ENCODE measurements around the gene ITGB3BP.

The ITGB3BP gene

DNA sequence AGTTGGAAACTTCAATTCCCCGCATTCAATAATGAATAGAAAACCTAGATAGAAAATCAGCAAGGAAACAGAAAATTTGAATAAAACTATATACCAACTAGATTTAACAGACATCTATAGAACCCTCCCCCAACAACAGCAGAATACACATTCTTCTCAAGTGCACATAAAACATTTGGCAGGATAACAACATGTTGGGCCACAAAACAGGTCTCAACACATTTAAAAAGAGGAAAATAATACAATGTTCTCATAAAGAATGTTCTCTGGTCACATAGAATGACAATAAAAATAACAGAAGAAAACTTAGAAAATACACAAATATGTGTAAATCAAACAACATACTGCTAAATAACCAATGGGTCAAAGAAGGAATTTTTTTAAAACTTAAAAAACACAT, 24.9 kb downstream of the ITGB3BP start:
- Histone ChIP-seq H4K8ac (ENCODE audit: low read length) (no peak overlapping the region), H2BK120ac (ENCODE audit: low read depth, low read length) (no peak overlapping the region), H2BK5ac (ENCODE audit: low read depth, low read length, poor library complexity, severe bottlenecking) (no peak overlapping the region), H2AFZ (ENCODE audit: low read depth, low read length) (no peak overlapping the region), H3K27me3 (ENCODE audit: control insufficient read depth in 1 of 2, insufficient read depth in 1 of 2, low read length in 2 of 2) (no peaks in the 10 kb centered on the region), H3K14ac (ENCODE audit: low read length in 2 of 2) (no peak overlapping the region), H4K91ac (ENCODE audit: low read length) (no peak overlapping the region), H3K23ac (ENCODE audit: low read length in 2 of 2) (no peak overlapping the region), H2BK12ac (ENCODE audit: low read length in 2 of 2) (no peak overlapping the region), H3K9ac (ENCODE audit: low read length) (no peak overlapping the region), H3K4me3 (ENCODE audit: insufficient read depth in 1 of 2, low read depth in 1 of 2, low read length in 2 of 2) (no peak overlapping the region), H3K9me3 (ENCODE audit: control insufficient read depth, low read length) (peaks cover 6% of the 10 kb centered on the region), H3K18ac (ENCODE audit: low read depth in 1 of 2, low read length in 2 of 2) (no peak overlapping the region), H3K79me1 (replicated peaks; ENCODE audit: low read length, poor library complexity, severe bottlenecking) (peaks cover 5% of the 10 kb centered on the region), H3K4me2 (ENCODE audit: low read length, poor library complexity, severe bottlenecking) (no peak overlapping the region), H3K4me1 (ENCODE audit: control insufficient read depth, insufficient read depth, low read depth, low read length) (no peaks in the 10 kb centered on the region), H3K36me3 (ENCODE audit: control insufficient read depth in 1 of 2, insufficient read depth in 2 of 2, low read depth in 1 of 2, low read length in 2 of 2) (no peaks in the 10 kb centered on the region), H3K4ac (ENCODE audit: low read depth in 1 of 2, low read length in 2 of 2) (no peak overlapping the region), H3K27ac (ENCODE audit: low read length, poor library complexity, severe bottlenecking) (no peak overlapping the region), H2AK5ac (ENCODE audit: low read length, severe bottlenecking) (no peak overlapping the region), H2BK15ac (ENCODE audit: low read depth, poor library complexity, severe bottlenecking) (no peak overlapping the region)
- DNase-seq: no peak
- WGBS: 100% methylated on average over 1 of the region's 1 CpG

DNA sequence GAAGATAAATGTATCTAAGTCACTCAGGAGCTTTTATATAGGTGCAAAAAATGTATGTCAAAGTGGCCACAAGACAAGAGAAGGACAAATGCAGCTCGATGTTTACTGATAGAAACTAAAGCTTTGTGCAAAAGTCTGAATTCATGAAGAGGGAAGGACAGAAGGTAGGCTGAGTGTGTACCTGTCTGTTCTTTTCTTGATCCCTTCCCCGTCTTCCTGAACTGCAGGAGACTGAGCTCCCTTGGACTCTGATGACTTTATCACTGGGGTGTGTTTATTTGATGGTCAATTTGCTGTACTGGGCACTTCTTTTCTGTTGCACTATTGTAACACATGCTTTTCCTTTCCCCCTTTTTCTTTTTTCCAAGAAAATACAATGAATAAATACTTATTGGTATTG, 25.4 kb downstream of the ITGB3BP start:
- Histone ChIP-seq H3K18ac (ENCODE audit: low read depth in 1 of 2, low read length in 2 of 2) (no peak overlapping the region), H3K9me3 (ENCODE audit: control insufficient read depth, low read length) (peaks cover 6% of the 10 kb centered on the region), H2BK120ac (ENCODE audit: low read depth, low read length) (no peak overlapping the region), H2BK5ac (ENCODE audit: low read depth, low read length, poor library complexity, severe bottlenecking) (no peak overlapping the region), H3K14ac (ENCODE audit: low read length in 2 of 2) (no peak overlapping the region), H4K8ac (ENCODE audit: low read length) (no peak overlapping the region), H3K23ac (ENCODE audit: low read length in 2 of 2) (no peak overlapping the region), H3K4ac (ENCODE audit: low read depth in 1 of 2, low read length in 2 of 2) (no peak overlapping the region), H2BK12ac (ENCODE audit: low read length in 2 of 2) (no peak overlapping the region), H3K27me3 (ENCODE audit: control insufficient read depth in 1 of 2, insufficient read depth in 1 of 2, low read length in 2 of 2) (no peaks in the 10 kb centered on the region), H2AK5ac (ENCODE audit: low read length, severe bottlenecking) (no peak overlapping the region), H2AFZ (ENCODE audit: low read depth, low read length) (no peak overlapping the region), H4K91ac (ENCODE audit: low read length) (no peak overlapping the region), H3K79me1 (replicated peaks; ENCODE audit: low read length, poor library complexity, severe bottlenecking) (peaks cover 5% of the 10 kb centered on the region), H3K4me2 (ENCODE audit: low read length, poor library complexity, severe bottlenecking) (no peak overlapping the region), H3K9ac (ENCODE audit: low read length) (no peak overlapping the region), H2BK15ac (ENCODE audit: low read depth, poor library complexity, severe bottlenecking) (no peak overlapping the region), H3K27ac (ENCODE audit: low read length, poor library complexity, severe bottlenecking) (no peak overlapping the region), H3K4me1 (ENCODE audit: control insufficient read depth, insufficient read depth, low read depth, low read length) (no peaks in the 10 kb centered on the region), H3K36me3 (ENCODE audit: control insufficient read depth in 1 of 2, insufficient read depth in 2 of 2, low read depth in 1 of 2, low read length in 2 of 2) (no peaks in the 10 kb centered on the region), H3K4me3 (ENCODE audit: insufficient read depth in 1 of 2, low read depth in 1 of 2, low read length in 2 of 2) (no peak overlapping the region)
- no peak for DNase-seq
- WGBS: 100% methylated on average over 2 of the region's 2 CpGs

DNA sequence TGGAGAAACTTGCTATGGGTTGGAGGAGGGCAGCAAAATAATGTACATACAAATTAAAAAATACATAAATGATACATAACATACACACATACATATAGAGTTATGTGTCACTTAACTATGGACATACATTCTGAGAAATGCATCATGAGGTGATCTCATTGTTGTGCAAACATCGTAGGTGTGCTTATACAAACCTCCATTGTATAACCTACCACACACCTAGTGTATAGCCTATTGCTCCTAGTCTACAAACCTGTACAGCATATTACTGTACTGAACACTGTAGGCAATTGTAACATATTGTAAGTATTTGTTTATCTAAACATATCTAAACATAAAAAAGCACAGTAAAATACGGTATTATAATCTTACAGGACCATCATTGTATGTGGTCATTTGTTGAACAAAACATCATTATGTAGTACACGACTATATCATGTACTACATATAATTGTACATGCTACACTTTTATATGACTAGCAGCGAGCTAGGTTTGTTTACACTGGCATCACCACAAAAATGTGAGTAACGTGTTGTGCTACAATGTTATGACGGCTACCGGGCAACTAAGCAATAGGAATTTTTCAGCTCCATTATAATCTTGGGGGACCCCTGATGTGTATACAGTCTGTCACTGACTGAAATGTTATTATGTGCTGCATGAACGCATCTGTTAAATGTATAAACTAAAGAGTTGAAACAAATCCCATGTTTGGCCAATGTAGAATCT, 35.5 kb downstream of the ITGB3BP start:
- 59% methylated on average over 5 of the region's 8 CpGs for WGBS
- no peak overlapping the region for H3K4ac ChIP-seq (ENCODE audit: low read depth in 1 of 2, low read length in 2 of 2)
- H2BK5ac ChIP-seq (ENCODE audit: low read depth, low read length, poor library complexity, severe bottlenecking): no peak overlapping the region

DNA sequence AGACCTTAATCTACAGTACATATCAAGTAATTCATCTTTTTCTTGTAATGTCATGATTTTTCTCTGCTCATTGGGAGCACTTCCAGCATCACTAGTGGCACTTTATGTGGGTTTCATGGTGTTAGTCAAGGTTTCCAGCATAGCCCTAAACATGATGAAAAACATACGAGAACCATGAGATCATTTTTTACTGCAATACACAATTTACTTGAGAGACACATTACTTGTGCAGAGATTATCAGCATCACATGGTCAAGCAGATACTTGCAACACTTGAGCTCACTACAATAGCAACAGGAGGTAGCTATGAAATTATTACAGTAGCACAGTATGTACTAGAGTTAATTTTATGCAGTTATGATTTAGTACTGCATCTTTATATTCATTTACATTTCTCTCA, 36.4 kb downstream of the ITGB3BP start:
- Histone ChIP-seq H3K79me1 (replicated peaks; ENCODE audit: low read length, poor library complexity, severe bottlenecking) (no peaks in the 10 kb centered on the region), H2BK15ac (ENCODE audit: low read depth, poor library complexity, severe bottlenecking) (no peak overlapping the region), H4K91ac (ENCODE audit: low read length) (no peak overlapping the region), H3K14ac (ENCODE audit: low read length in 2 of 2) (no peak overlapping the region), H2BK120ac (ENCODE audit: low read depth, low read length) (no peak overlapping the region), H3K4me1 (ENCODE audit: control insufficient read depth, insufficient read depth, low read depth, low read length) (no peaks in the 10 kb centered on the region), H3K4ac (ENCODE audit: low read depth in 1 of 2, low read length in 2 of 2) (no peak overlapping the region), H2AFZ (ENCODE audit: low read depth, low read length) (no peak overlapping the region), H3K4me2 (ENCODE audit: low read length, poor library complexity, severe bottlenecking) (no peak overlapping the region), H4K8ac (ENCODE audit: low read length) (no peak overlapping the region), H2BK5ac (ENCODE audit: low read depth, low read length, poor library complexity, severe bottlenecking) (no peak overlapping the region), H3K23ac (ENCODE audit: low read length in 2 of 2) (no peak overlapping the region), H3K27ac (ENCODE audit: low read length, poor library complexity, severe bottlenecking) (no peak overlapping the region), H3K18ac (ENCODE audit: low read depth in 1 of 2, low read length in 2 of 2) (no peak overlapping the region), H3K9ac (ENCODE audit: low read length) (no peak overlapping the region), H2AK5ac (ENCODE audit: low read length, severe bottlenecking) (no peak overlapping the region), H2BK12ac (ENCODE audit: low read length in 2 of 2) (no peak overlapping the region), H3K27me3 (ENCODE audit: control insufficient read depth in 1 of 2, insufficient read depth in 1 of 2, low read length in 2 of 2) (no peaks in the 10 kb centered on the region), H3K9me3 (ENCODE audit: control insufficient read depth, low read length) (no peaks in the 10 kb centered on the region), H3K36me3 (ENCODE audit: control insufficient read depth in 1 of 2, insufficient read depth in 2 of 2, low read depth in 1 of 2, low read length in 2 of 2) (no peaks in the 10 kb centered on the region), H3K4me3 (ENCODE audit: insufficient read depth in 1 of 2, low read depth in 1 of 2, low read length in 2 of 2) (no peak overlapping the region)
- peak; percentile 50 for DNase-seq
- WGBS: 100% methylated on average over 1 of the region's 1 CpG

More for the DNA sequence above, 35.5 kb downstream of the ITGB3BP start:
- Histone ChIP-seq H4K91ac (ENCODE audit: low read length) (no peak overlapping the region), H3K27ac (ENCODE audit: low read length, poor library complexity, severe bottlenecking) (no peak overlapping the region), H3K79me1 (replicated peaks; ENCODE audit: low read length, poor library complexity, severe bottlenecking) (no peaks in the 10 kb centered on the region), H3K18ac (ENCODE audit: low read depth in 1 of 2, low read length in 2 of 2) (no peak overlapping the region), H3K9me3 (ENCODE audit: control insufficient read depth, low read length) (no peaks in the 10 kb centered on the region), H3K23ac (ENCODE audit: low read length in 2 of 2) (no peak overlapping the region), H3K14ac (ENCODE audit: low read length in 2 of 2) (no peak overlapping the region), H4K8ac (ENCODE audit: low read length) (no peak overlapping the region), H2BK120ac (ENCODE audit: low read depth, low read length) (no peak overlapping the region), H3K9ac (ENCODE audit: low read length) (no peak overlapping the region), H2BK12ac (ENCODE audit: low read length in 2 of 2) (no peak overlapping the region), H3K36me3 (ENCODE audit: control insufficient read depth in 1 of 2, insufficient read depth in 2 of 2, low read depth in 1 of 2, low read length in 2 of 2) (no peaks in the 10 kb centered on the region), H3K27me3 (ENCODE audit: control insufficient read depth in 1 of 2, insufficient read depth in 1 of 2, low read length in 2 of 2) (no peaks in the 10 kb centered on the region), H2AK5ac (ENCODE audit: low read length, severe bottlenecking) (no peak overlapping the region), H3K4me3 (ENCODE audit: insufficient read depth in 1 of 2, low read depth in 1 of 2, low read length in 2 of 2) (no peak overlapping the region), H2BK15ac (ENCODE audit: low read depth, poor library complexity, severe bottlenecking) (no peak overlapping the region), H2AFZ (ENCODE audit: low read depth, low read length) (no peak overlapping the region), H3K4me1 (ENCODE audit: control insufficient read depth, insufficient read depth, low read depth, low read length) (no peaks in the 10 kb centered on the region), H3K4me2 (ENCODE audit: low read length, poor library complexity, severe bottlenecking) (no peak overlapping the region)
- DNase-seq: peak; percentile 79

Measured in mesenchymal stem cell (in vitro differentiated cells and primary cell).